A673 (cell line): Measurements from ENCODE around the gene GCNT1. TPM values are rescaled to one million over a fixed set of nuclear protein-coding genes. Genes with fewer than 3 reads are reported as not detected.
A peak's percentile ranks its signal among the peaks of the same experiment; 100 is the strongest.

Experiments
- BruUV-seq: library from RNA; stranded (reverse); fragments of 400-500 nt; replicated peaks from 2 replicates; lab custom pipeline; 2021; lab: Mats Ljungman, UMichigan
- CTCF ChIA-PET: fragments of 300-600 bp; sonication (Branson Sonifier 250); formaldehyde crosslinking; loops from one replicate; lab custom pipeline; 2022; ENCODE audit warnings: antibody characterized with exemption; lab: Charles Lee
- POLR2A ChIA-PET: fragments of 300-600 bp; sonication (Branson Sonifier 250); formaldehyde crosslinking; loops from one replicate; lab custom pipeline; 2022; ENCODE audit warnings: antibody characterized with exemption; ENCODE audit not compliant: low non-redundant PET; lab: Charles Lee
- DNase-seq: peaks from one replicate; pipeline ENCODE4 v3.0.0-alpha.2; 2015; ENCODE audit warnings: low spot score
- H3K27ac ChIP-seq: fragments of 200-600 bp; sonication (generic); 2 replicates; pipeline ENCODE4 v1.5.1; 2016; ENCODE audit warnings: mixed run types, low read depth, mild to moderate bottlenecking, mixed read lengths, antibody characterized with exemption, low read length; ENCODE audit not compliant: poor library complexity, severe bottlenecking
- H3K27me3 ChIP-seq: fragments of 200-600 bp; sonication (generic); replicated peaks from 2 replicates; pipeline ENCODE4 v1.6.1; 2017; ENCODE audit warnings: mixed run types, low read depth, mild to moderate bottlenecking, mixed read lengths, antibody characterized with exemption, low read length; ENCODE audit not compliant: insufficient read depth, poor library complexity
- H3K36me3 ChIP-seq: fragments of 200-600 bp; sonication (generic); 2 replicates; pipeline ENCODE4 v1.6.1; 2016; ENCODE audit warnings: mixed run types, mild to moderate bottlenecking, mixed read lengths, antibody characterized with exemption, low read length; ENCODE audit not compliant: insufficient read depth, poor library complexity, severe bottlenecking
- H3K4me1 ChIP-seq: fragments of 200-600 bp; sonication (generic); 2 replicates; pipeline ENCODE4 v1.6.1; 2017; ENCODE audit warnings: mixed run types, mild to moderate bottlenecking, mixed read lengths, antibody characterized with exemption, low read length; ENCODE audit not compliant: insufficient read depth, poor library complexity, severe bottlenecking
- H3K4me3 ChIP-seq: fragments of 200-600 bp; sonication (generic); 2 replicates; pipeline ENCODE4 v1.5.1; 2016; ENCODE audit warnings: low read depth, mixed run types, mild to moderate bottlenecking, mixed read lengths, low read length; ENCODE audit not compliant: poor library complexity, severe bottlenecking
- H3K9me3 ChIP-seq: fragments of 200-600 bp; sonication (generic); 2 replicates; pipeline ENCODE4 v1.6.1; 2016; ENCODE audit warnings: mixed run types, low read depth, mild to moderate bottlenecking, mixed read lengths, antibody characterized with exemption, low read length; ENCODE audit not compliant: poor library complexity, severe bottlenecking
- EZH2 ChIP-seq: fragments of 200-600 bp; sonication (generic); IDR thresholded peaks from 2 replicates; pipeline ENCODE4 v1.6.1; 2017; ENCODE audit warnings: borderline replicate concordance, low read depth, mild to moderate bottlenecking, mixed read lengths, antibody characterized with exemption, low read length; ENCODE audit not compliant: poor library complexity, severe bottlenecking
- intact Hi-C: fragments of 100-400 bp; cut with micrococcal nuclease; formaldehyde crosslinking; loops from one replicate; pipeline ENCODE4 v1.10.0; 2022; ENCODE audit not compliant: unreplicated experiment
- total RNA-seq: library from RNA; stranded (reverse); gene quantifications from 2 replicates; pipeline ENCODE4 v1.2.3, GENCODE V29; 2021
- TF ChIP-seq, protein P1 (sequence below): fragments of 300-800, 200-600 bp; sonication (generic); conservative IDR thresholded peaks from 2 replicates; pipeline ENCODE4 v1.5.1; 2017; ENCODE audit warnings: low read depth, mild to moderate bottlenecking, antibody characterized with exemption, low read length, moderate library complexity, mixed read lengths

Gene GCNT1
- total RNA-seq, 1 experiment from 2014 or later, result not detected

DNA sequence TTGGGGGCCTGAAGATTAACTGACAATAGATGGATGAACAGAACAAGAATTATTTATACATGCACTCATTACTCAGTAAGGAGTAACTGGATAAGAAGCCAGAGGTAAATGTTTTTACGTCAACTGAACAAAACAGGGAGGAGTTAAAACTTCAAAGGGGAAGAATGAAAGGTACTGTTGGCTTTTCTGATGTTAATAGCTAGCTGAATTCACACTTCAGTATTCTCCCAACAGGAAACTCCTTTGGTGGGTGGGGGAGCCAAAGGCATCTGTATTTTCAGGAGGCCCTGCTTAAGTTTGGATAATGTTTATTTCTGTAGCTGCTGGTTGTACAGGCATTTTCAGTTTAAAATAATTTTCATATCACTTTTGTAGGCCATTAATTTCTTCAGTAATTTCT lies 41.6 kb upstream of the GCNT1 start:
- Histone ChIP-seq H3K27me3 (no peaks in the 10 kb centered on the region), H3K4me3 (no peak overlapping the region), H3K9me3 (no peaks in the 10 kb centered on the region), H3K36me3 (no peaks in the 10 kb centered on the region), H3K4me1 (no peaks in the 10 kb centered on the region), H3K27ac (no peak overlapping the region)
- ChIA-PET CTCF (no interaction called here), POLR2A (no interaction called here)
- TF ChIP-seq, protein P1, sequence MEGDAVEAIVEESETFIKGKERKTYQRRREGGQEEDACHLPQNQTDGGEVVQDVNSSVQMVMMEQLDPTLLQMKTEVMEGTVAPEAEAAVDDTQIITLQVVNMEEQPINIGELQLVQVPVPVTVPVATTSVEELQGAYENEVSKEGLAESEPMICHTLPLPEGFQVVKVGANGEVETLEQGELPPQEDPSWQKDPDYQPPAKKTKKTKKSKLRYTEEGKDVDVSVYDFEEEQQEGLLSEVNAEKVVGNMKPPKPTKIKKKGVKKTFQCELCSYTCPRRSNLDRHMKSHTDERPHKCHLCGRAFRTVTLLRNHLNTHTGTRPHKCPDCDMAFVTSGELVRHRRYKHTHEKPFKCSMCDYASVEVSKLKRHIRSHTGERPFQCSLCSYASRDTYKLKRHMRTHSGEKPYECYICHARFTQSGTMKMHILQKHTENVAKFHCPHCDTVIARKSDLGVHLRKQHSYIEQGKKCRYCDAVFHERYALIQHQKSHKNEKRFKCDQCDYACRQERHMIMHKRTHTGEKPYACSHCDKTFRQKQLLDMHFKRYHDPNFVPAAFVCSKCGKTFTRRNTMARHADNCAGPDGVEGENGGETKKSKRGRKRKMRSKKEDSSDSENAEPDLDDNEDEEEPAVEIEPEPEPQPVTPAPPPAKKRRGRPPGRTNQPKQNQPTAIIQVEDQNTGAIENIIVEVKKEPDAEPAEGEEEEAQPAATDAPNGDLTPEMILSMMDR, result no peak
- BruUV-seq, result no TSS peak
- intact Hi-C loops, result no loop called here
- no peak for DNase-seq

DNA sequence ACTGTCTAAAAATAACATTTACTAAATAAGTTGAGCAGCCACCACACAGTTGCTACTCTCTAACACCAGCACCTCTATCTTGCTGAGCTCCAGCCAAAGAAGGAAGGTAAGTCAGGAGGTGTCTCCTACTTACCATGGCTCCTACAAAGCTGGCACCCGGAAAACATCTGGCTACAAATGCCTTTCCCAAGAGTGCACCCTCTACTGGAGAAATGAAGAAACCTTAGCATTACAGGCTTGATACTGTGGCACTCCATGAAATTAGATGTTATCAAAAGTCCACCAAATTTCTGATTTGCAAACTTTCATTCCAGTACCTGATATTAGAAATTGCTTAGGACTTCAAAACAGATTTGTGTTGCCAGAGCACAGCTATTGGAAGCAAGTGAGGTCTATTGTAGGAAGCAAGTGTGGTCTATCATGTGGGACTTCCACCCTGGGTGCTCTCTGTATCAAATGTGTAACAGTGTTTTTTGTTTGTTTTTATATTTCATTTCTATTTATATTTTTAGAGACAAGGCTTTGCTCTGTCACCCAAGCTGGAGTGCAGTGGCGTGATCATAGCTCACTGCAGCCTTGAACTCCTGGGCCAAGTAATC lies 39.1 kb upstream of the GCNT1 start:
- DNase-seq, result peak; percentile 46
- intact Hi-C loops, result no loop called here
- Histone ChIP-seq H3K36me3 (no peaks in the 10 kb centered on the region), H3K27ac (no peak overlapping the region), H3K27me3 (no peaks in the 10 kb centered on the region), H3K9me3 (no peaks in the 10 kb centered on the region), H3K4me1 (no peaks in the 10 kb centered on the region), H3K4me3 (no peak overlapping the region)
- POLR2A ChIA-PET, result no interaction called here
- TF ChIP-seq, protein P1, result peak; percentile 72
- no peak for TF ChIP-seq EZH2
- CTCF ChIA-PET, result interaction anchor here (0.6 to 0.9 kb wide), 2 partner anchors 18 to 25 kb away, joined by 3 read pairs; partner anchors contain the start of gene RFK
- no TSS peak for BruUV-seq

DNA sequence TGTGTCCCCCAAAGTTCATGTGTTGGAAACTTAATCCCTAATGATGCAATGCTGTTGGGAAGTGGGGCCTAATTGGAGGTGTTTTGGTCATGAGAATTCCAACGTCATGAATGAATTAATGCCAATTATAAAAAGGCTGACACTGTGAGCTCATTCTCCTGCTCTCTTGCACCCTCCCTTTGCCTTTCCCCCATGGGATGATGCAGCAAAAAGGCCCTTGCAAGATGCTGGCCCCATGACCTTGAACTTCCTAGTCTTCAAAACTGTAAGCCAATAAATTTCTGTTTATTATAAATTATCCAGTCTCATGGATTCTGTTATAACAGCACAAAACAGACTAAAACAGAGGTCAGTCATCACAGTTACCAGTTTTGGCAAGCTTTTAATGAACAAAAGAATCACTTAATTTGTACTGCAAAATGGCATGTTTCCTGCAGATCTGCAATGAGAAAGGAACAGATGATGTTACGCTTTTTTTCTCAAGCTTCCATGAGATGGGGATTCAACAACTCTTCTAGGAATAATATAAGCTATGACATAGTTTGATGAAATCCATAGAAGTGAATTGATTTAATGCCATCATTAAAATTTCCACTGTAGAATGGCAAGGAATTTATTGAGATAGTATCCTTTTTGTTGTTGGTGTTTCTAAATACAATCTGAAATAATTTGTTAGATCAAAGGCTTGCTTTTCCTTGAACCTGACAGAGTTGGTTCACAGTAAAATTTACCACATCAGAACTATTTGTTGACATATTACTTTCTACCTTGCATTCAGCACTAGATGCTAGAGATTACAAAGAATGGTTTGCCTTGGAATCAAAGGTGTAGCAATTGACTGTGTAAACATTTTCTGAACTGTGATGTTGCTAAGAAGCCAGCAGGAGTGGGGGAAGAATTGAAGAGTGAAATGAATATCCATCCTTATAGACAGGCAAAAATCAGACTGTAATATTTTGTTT lies 35.5 kb upstream of the GCNT1 start:
- no peak overlapping the region for H3K4me3 ChIP-seq
- no peaks in the 10 kb centered on the region for H3K9me3 ChIP-seq
- POLR2A ChIA-PET, result no interaction called here
- no peaks in the 10 kb centered on the region for H3K36me3 ChIP-seq
- TF ChIP-seq, protein P1, result no peak
- TF ChIP-seq EZH2, result no peak
- no TSS peak for BruUV-seq
- no peak for DNase-seq
- intact Hi-C loops, result no loop called here
- no peaks in the 10 kb centered on the region for H3K4me1 ChIP-seq
- no peaks in the 10 kb centered on the region for H3K27me3 ChIP-seq
- H3K27ac ChIP-seq, result no peak overlapping the region
- CTCF ChIA-PET, result no interaction called here
